SH-SY5Y (cell line): ENCODE measurements around the gene GMPPB.

ENCODE experiments used
- GATA2 ChIP-seq: IDR thresholded peaks from 2 replicates; pipeline ENCODE4 v1.6.1; 2011; ENCODE audit warnings: mild to moderate bottlenecking, low read depth, low read length
- GATA3 ChIP-seq: IDR thresholded peaks from 2 replicates; pipeline ENCODE4 v1.6.1; 2011; ENCODE audit warnings: low read depth, mild to moderate bottlenecking, low read length, moderate library complexity

Gene GMPPB

GRCh38 chr3:49713336-49714105 lies 10.2 kb downstream of the GMPPB start:
- TF ChIP-seq GATA3 (no peak), GATA2 (no peak)

DNA sequence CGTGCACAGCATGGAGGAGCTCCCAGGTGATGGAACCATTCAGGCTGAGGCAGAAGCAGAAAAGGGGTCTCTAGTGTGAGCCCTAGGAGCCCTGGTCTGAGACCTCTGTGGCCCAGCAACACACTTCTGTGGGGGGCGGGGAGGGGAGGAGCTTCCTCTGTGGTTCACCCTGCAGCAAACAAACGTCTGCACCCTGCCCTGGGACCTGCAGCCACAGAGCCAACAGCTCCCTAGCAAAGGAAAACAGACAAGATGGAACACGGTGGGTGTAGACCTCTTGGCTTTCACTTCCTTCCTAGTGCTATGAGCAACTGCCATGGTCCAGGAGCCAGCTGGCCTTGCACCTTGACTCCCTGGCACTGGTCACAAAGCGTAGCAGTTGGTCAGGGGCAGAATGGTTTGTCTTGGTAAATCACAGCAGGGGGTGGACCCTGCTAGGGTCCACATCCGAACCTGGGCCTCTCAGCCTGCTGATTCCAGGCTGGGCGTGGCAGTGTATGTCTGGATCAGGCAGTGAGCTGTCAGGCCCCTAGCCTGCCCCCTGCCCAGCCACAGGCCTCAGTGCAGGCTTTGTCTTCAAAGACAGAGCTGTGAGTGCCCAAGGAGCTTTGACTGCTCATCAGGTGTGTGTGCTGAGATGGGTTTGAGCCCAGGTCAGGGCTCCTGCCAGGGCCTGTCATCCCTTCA lies 11.0 kb downstream of the GMPPB start:
- TF ChIP-seq GATA3, result no peak
- no peak for TF ChIP-seq GATA2

- TF ChIP-seq GATA3, result no peak
- TF ChIP-seq GATA2, result no peak
Observed at GRCh38 chr3:49712166-49712565, 11.6 kb downstream of the GMPPB start.

DNA sequence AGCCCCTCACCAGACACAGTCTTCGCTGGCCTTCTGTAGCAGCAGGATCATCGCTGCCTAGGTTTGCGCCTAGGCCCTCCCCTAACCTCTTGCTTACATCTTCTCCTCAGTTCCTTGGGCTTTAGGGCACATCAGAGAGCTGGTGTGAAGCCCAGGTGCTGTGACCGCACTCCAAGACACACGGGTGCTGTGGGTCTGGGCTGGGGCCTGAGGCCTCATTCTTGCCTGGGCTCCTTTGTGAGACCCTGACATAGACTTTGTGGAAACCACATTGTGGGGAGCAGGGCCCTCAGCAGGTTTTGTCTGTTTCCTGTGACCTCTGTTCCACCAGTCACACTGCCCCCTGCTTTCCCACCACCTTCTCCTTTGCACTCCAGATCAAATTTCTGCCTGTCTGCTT lies 12.3 kb downstream of the GMPPB start:
- TF ChIP-seq GATA3 (no peak), GATA2 (no peak)

DNA sequence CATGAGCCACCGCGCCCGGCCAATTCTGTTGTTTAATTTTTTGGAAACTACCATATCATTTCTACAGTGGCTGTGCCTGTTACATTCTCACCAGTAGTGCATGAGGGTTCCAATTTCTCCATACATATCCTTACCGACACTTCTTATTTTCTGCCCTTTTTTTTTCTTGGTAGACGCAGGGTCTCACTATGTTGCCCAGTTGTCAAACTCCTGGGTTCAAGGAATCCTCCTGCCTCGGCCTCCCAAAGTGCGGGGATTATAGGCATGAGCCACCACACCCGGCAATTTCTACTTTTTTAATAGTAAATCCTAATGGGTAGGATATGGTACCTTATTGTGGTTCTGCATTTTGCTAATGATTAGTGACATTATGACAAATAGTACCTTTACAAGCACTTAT lies 13.9 kb downstream of the GMPPB start:
- TF ChIP-seq GATA2 (no peak), GATA3 (no peak)

- TF ChIP-seq GATA3 (no peak), GATA2 (no peak)
Observed at GRCh38 chr3:49707113-49707480, 16.7 kb downstream of the GMPPB start.

GRCh38 chr3:49706456-49707112 lies 17.2 kb downstream of the GMPPB start:
- TF ChIP-seq GATA3, result no peak
- TF ChIP-seq GATA2, result no peak

- no peak for TF ChIP-seq GATA2
- no peak for TF ChIP-seq GATA3
Observed at GRCh38 chr3:49705390-49705960, 18.3 kb downstream of the GMPPB start.

DNA sequence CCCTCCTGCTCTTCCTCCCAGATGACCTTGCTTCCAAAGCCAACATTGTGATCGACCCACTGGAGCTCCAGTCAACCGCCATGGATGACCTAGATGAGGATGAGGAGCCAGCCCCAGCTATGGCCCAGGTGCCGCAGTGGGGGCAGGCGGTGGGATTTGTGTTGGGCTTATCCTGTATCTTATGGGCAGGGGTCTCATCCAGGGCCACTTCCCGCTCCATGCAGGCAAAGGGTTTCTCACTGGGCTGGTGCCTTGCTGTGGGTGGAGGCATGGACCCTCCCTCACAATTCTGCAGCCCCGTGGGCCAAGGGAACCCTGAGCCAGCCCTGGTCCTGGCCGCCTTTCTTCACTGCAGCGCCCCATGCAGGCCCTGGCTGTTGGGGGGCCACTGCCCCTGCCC lies 19.1 kb downstream of the GMPPB start:
- no peak for TF ChIP-seq GATA2
- TF ChIP-seq GATA3, result no peak

DNA sequence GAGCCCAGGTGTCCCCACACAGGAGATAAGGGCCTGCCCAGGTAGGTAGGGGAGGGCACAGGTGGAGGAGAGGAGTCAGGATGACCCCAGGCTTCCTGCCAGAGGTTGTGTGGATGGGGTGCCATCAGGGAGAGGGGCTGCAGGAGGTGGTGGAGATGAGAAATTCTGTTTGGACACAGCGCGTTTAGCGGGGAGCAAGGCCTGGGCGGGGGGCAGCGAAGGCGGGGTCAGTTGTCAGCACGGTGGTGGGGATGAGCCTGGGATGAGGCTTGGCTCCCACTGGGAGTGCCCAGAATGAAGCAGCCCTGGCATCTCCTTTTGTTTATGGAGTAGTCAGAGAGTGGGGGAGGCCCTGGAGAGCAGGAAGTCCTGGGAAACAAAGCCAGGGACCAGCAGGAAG lies 19.8 kb downstream of the GMPPB start:
- TF ChIP-seq GATA2, result no peak
- TF ChIP-seq GATA3, result no peak

GRCh38 chr3:49703443-49703927 lies 20.3 kb downstream of the GMPPB start:
- TF ChIP-seq GATA2 (no peak), GATA3 (no peak)

GRCh38 chr3:49702672-49703071 lies 21.1 kb downstream of the GMPPB start:
- no peak for TF ChIP-seq GATA2
- no peak for TF ChIP-seq GATA3

- TF ChIP-seq GATA2, result no peak
- no peak for TF ChIP-seq GATA3
Observed at GRCh38 chr3:49701388-49702077, 22.2 kb downstream of the GMPPB start.

GRCh38 chr3:49700453-49701128 lies 23.2 kb downstream of the GMPPB start:
- no peak for TF ChIP-seq GATA2
- no peak for TF ChIP-seq GATA3
